IPS-NIHi11 (cell line): Measurements from ENCODE around the gene ZNF624.

Experiments used
- DNase-seq: peaks from one replicate; pipeline ENCODE4 v3.0.0; 2012; ENCODE audit warnings: mixed read lengths, low spot score

The ZNF624 gene

DNA sequence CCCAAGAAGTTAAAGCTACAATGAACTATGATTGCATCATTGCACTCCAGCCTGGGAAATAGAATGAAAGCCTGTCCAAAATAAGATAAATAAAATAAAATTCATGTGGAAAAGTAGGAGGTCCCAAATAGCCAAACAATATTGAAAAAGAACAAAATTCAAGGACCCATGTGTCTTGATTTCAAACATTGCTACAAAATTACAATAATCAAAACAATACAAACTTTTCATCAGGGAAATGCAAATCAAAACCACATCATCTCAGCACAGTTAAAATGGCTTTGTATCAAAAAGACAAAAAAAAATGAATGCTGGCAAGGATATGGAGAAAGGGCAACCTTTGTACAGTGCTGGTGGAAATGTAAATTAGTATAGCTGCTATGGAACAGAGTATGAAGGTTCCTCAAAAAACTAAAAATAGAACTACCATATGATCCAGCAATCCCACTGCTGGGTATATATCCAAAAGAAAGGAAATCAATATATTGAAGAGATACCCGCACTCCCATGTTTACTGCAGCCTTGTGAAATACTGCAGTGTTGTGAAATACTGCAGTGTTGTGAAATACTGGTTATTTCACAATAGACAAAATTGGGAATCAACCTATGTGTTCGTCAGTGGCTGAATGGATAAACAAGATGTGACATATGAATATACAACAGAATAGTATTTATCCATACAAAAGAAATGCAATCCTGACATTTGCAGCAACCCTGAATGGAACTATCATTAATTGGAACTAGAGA is 60.1 kb downstream of the ZNF624 start:
- DNase-seq: no peak

GRCh38 chr17:16589097-16589969 is 64.3 kb downstream of the ZNF624 start:
- DNase-seq: peak; percentile 97

GRCh38 chr17:16585796-16586195 is 67.9 kb downstream of the ZNF624 start:
- DNase-seq: no peak

DNA sequence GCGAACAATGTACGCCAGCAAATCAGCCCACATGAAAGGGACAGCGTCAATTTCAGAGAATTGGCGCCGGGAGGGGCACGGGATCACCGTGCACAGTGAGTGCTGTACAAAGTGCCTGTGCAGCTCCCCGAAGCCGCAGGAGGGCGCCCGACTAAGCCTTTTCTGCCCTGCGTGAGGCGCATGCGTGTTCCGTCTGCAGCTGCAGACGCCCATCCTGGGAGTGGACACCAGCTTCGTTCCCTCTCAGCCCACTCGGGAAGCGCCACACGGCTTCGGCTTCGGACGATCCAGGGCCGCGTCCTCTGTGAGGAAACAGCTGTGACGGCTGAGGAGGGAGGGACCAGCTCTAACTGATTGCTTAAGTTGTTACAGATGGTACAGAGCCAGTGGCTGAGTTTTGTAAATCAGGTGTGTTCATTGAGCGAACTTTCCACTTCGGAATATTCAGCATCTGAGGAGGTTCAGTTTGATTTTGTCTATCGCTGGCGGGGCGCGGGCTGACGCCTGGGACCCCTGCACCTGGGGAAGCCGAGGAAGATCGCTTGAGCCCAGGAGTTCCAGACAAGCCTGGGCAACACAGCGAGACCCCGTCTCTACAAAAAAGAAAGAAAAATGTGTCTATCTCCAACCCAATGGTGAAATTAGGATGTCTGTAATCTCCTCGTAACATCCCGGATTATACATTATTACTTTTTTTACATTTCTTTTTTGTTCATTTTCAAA is 69.2 kb downstream of the ZNF624 start:
- DNase-seq: peak; percentile 96

GRCh38 chr17:16583781-16584180 is 69.9 kb downstream of the ZNF624 start:
- no peak for DNase-seq

GRCh38 chr17:16573466-16573865 is 80.2 kb downstream of the ZNF624 start:
- no peak for DNase-seq
